IPS-NIHi11 (cell line): ENCODE results near the gene NQO1.
A peak's percentile ranks its signal among the peaks of the same experiment; 100 is the strongest.
"Not testable (repeated sequence)": the region's sequence is repeated elsewhere in the genome, so short reads cannot be mapped to it uniquely, and the experiment has no call there.

Source experiments
- DNase-seq: peaks from one replicate; pipeline ENCODE4 v3.0.0; 2012; ENCODE audit warnings: mixed read lengths, low spot score

The NQO1 gene

GRCh38 chr16:69741951-69742904, 15.9 kb upstream of the NQO1 start:
- DNase-seq: no peak

GRCh38 chr16:69741519-69741918, 15.2 kb upstream of the NQO1 start:
- DNase-seq: no peak

- no peak for DNase-seq
Measured at GRCh38 chr16:69732101-69732500, 5.7 kb upstream of the NQO1 start.

GRCh38 chr16:69731280-69731679, 4.9 kb upstream of the NQO1 start:
- DNase-seq: not testable (repeated sequence)

GRCh38 chr16:69729030-69729429, 2.7 kb upstream of the NQO1 start:
- not testable (repeated sequence) for DNase-seq

- no peak for DNase-seq
Measured at GRCh38 chr16:69727916-69728270, 1.5 kb upstream of the NQO1 start.

GRCh38 chr16:69725480-69726312, 664 bp downstream of the NQO1 start:
- DNase-seq: no peak

GRCh38 chr16:69724981-69725479, 1.3 kb downstream of the NQO1 start:
- no peak for DNase-seq

GRCh38 chr16:69724414-69724873, 1.9 kb downstream of the NQO1 start:
- no peak for DNase-seq

- no peak for DNase-seq
Measured at GRCh38 chr16:69721441-69721957, 4.9 kb downstream of the NQO1 start.

- no peak for DNase-seq
Measured at GRCh38 chr16:69720822-69721430, 5.4 kb downstream of the NQO1 start.

GRCh38 chr16:69718111-69718764, 8.1 kb downstream of the NQO1 start:
- DNase-seq: no peak

- DNase-seq: no peak
Measured at GRCh38 chr16:69717066-69717465, 9.3 kb downstream of the NQO1 start.

- no peak for DNase-seq
Measured at GRCh38 chr16:69712914-69713581, 13.3 kb downstream of the NQO1 start.

GRCh38 chr16:69712277-69712676, 14.1 kb downstream of the NQO1 start:
- DNase-seq: no peak

GRCh38 chr16:69711115-69711740, 15.1 kb downstream of the NQO1 start:
- peak; percentile 45 for DNase-seq

- DNase-seq: peak; percentile 66
Measured at GRCh38 chr16:69709456-69710084, 16.8 kb downstream of the NQO1 start.

- DNase-seq: no peak
Measured at GRCh38 chr16:69707920-69708683, 18.3 kb downstream of the NQO1 start.

GRCh38 chr16:69706975-69707340, 19.4 kb downstream of the NQO1 start:
- no peak for DNase-seq
